CD4-positive, alpha-beta memory T cell (primary cell): ENCODE data around the gene ERC2. TPM values are rescaled to one million over a fixed set of nuclear protein-coding genes. Genes with fewer than 3 reads are reported as not detected.

Source experiments
- CTCF ChIA-PET: fragments of 350-600 bp; sonication (Branson Sonifier 250); formaldehyde crosslinking; loops from one replicate; lab custom pipeline; 2021; ENCODE audit warnings: inconsistent platforms; ENCODE audit not compliant: partially characterized antibody; lab: Charles Lee
- POLR2A ChIA-PET: fragments of 350-600 bp; sonication (Branson Sonifier 250); formaldehyde crosslinking; loops from one replicate; lab custom pipeline; 2021; ENCODE audit not compliant: partially characterized antibody; lab: Charles Lee
- DNase-seq, 5 donors: peaks; one replicate each; pipeline versions ENCODE4 v3.0.0 to v3.0.0-alpha.2; 2020 to 2022; ENCODE audit warnings: mixed read lengths in 1 of 5
- H3K27ac ChIP-seq: one replicate; pipeline ENCODE4 v1.7.0; 2013; ENCODE audit warnings: low read depth, low read length
- H3K27me3 ChIP-seq: 2 replicates; pipeline ENCODE4 v1.7.0; 2013; ENCODE audit warnings: mild to moderate bottlenecking, low read length, moderate library complexity; ENCODE audit not compliant: insufficient read depth
- H3K36me3 ChIP-seq: 2 replicates; pipeline ENCODE4 v1.7.0; 2013; ENCODE audit warnings: mild to moderate bottlenecking, low read length, moderate library complexity; ENCODE audit not compliant: insufficient read depth
- H3K4me1 ChIP-seq: 2 replicates; pipeline ENCODE4 v1.7.0; 2013; ENCODE audit warnings: mild to moderate bottlenecking, low read length, moderate library complexity; ENCODE audit not compliant: insufficient read depth
- H3K4me3 ChIP-seq, 2 donors: one replicate each; pipeline ENCODE4 v1.7.0; 2013; ENCODE audit warnings: low read length in 2 of 2, mild to moderate bottlenecking in 1 of 2
- H3K9me3 ChIP-seq, 2 donors: one replicate each; pipeline ENCODE4 v1.7.0; 2013; ENCODE audit warnings: low read length in 2 of 2, control low read depth in 1 of 2; ENCODE audit not compliant: control insufficient read depth in 1 of 2
- H3K27ac Mint-ChIP-seq, 7 donors: one replicate each; pipeline ENCODE4 v1.8.0; 2020 to 2021; ENCODE audit warnings: mixed read lengths in 7 of 7, mild to moderate bottlenecking in 6 of 7, inconsistent platforms in 3 of 7, moderate library complexity in 3 of 7
- H3K27me3 Mint-ChIP-seq, 2 donors: one replicate each; pipeline ENCODE4 v1.8.0; 2020 to 2021; ENCODE audit warnings: mixed read lengths in 2 of 2
- H3K36me3 Mint-ChIP-seq, 2 donors: one replicate each; pipeline ENCODE4 v1.8.0; 2020 to 2021; ENCODE audit warnings: mixed read lengths in 2 of 2, inconsistent platforms in 1 of 2, mild to moderate bottlenecking in 1 of 2
- H3K4me1 Mint-ChIP-seq, 4 donors: one replicate each; pipeline ENCODE4 v1.8.0; 2020 to 2021; ENCODE audit warnings: mixed read lengths in 4 of 4, mild to moderate bottlenecking in 1 of 4
- H3K4me3 Mint-ChIP-seq, 8 donors: one replicate each; pipeline ENCODE4 v1.8.0; 2020 to 2021; ENCODE audit warnings: mixed read lengths in 8 of 8, mild to moderate bottlenecking in 7 of 8, moderate library complexity in 6 of 8, inconsistent platforms in 3 of 8
- H3K9me3 Mint-ChIP-seq, 8 donors: one replicate each; pipeline ENCODE4 v1.8.0; 2020 to 2021; ENCODE audit warnings: mixed read lengths in 8 of 8, mild to moderate bottlenecking in 5 of 8, inconsistent platforms in 3 of 8, moderate library complexity in 1 of 8
- intact Hi-C: fragments of 100-400 bp; cut with micrococcal nuclease; formaldehyde crosslinking; loops from one replicate; pipeline ENCODE4 v1.15.1; 2023
- polyA plus RNA-seq, 2 donors: library from polyadenylated mRNA; unstranded; fragments of 300-500 nt; fragmentation: Illumina TruSeq; gene quantifications; one replicate each; pipeline ENCODE4 v1.2.3, GENCODE V29; 2021
- total RNA-seq, 2 experiments: library from RNA; stranded (reverse); gene quantifications; one replicate each; pipeline ENCODE4 v1.2.3, GENCODE V29; 2021

ERC2 gene
- total and polyA plus RNA-seq, 4 experiments from 2014 or later: not detected

GRCh38 chr3:55766753-55767152, 701.5 kb downstream of the ERC2 start:
- H3K27me3 Mint-ChIP-seq: no peaks in the 10 kb centered on the region
- intact Hi-C loops: no loop called here
- H3K4me1 Mint-ChIP-seq: no peaks in the 10 kb centered on the region
- H3K9me3 Mint-ChIP-seq: peaks cover 0 to 6% (median 0%) of the 10 kb centered on the region in 8 donors
- no peak overlapping the region for H3K4me3 Mint-ChIP-seq
- no peaks in the 10 kb centered on the region for H3K4me1 ChIP-seq
- no peak overlapping the region for H3K4me3 ChIP-seq
- no peak overlapping the region for H3K27ac ChIP-seq
- H3K27ac Mint-ChIP-seq: no peak overlapping the region
- no peaks in the 10 kb centered on the region for H3K36me3 Mint-ChIP-seq
- H3K36me3 ChIP-seq: no peaks in the 10 kb centered on the region
- ChIA-PET CTCF (no interaction called here), POLR2A (no interaction called here)
- no peaks in the 10 kb centered on the region for H3K9me3 ChIP-seq
- no peaks in the 10 kb centered on the region for H3K27me3 ChIP-seq
- no peak for DNase-seq

- Histone ChIP-seq H3K27ac (no peak overlapping the region), H3K9me3 (no peaks in the 10 kb centered on the region), H3K4me3 (no peak overlapping the region), H3K27me3 (no peaks in the 10 kb centered on the region), H3K4me1 (no peaks in the 10 kb centered on the region), H3K36me3 (no peaks in the 10 kb centered on the region)
- no peaks in the 10 kb centered on the region for H3K36me3 Mint-ChIP-seq
- intact Hi-C loops: no loop called here
- H3K9me3 Mint-ChIP-seq: peaks cover 0 to 6% (median 0%) of the 10 kb centered on the region in 8 donors
- CTCF ChIA-PET: no interaction called here
- POLR2A ChIA-PET: no interaction called here
- no peak overlapping the region for H3K4me3 Mint-ChIP-seq
- DNase-seq: no peak
- H3K27me3 Mint-ChIP-seq: no peaks in the 10 kb centered on the region
- H3K4me1 Mint-ChIP-seq: no peaks in the 10 kb centered on the region
- H3K27ac Mint-ChIP-seq: no peak overlapping the region
Measured at GRCh38 chr3:55765906-55766701, 702.2 kb downstream of the ERC2 start.

DNA sequence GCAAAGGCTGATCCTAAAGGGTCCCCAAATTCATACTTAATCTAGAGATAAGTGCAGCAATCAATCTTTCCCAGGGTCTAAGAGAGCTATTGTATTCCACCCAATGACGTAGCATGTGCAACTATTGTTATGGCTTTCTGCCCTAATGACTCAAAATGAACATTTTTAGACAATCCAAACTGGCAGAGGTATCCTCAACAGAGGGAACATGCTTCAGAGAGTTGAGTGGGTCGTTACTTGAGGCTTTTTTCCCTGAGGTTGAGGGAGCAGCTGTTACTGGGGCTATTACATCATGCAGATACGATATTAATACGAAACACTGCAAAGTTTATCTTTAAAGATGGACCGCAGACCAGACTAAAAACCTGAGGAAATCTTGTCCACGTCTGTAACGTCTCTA, 702.9 kb downstream of the ERC2 start:
- no peaks in the 10 kb centered on the region for H3K9me3 ChIP-seq
- Mint-ChIP-seq H3K9me3 (peaks cover 0 to 6% (median 0%) of the 10 kb centered on the region in 8 donors), H3K4me1 (no peaks in the 10 kb centered on the region), H3K27ac (no peak overlapping the region), H3K27me3 (no peaks in the 10 kb centered on the region), H3K4me3 (no peak overlapping the region), H3K36me3 (no peaks in the 10 kb centered on the region)
- H3K4me1 ChIP-seq: no peaks in the 10 kb centered on the region
- ChIA-PET POLR2A (no interaction called here), CTCF (no interaction called here)
- no peaks in the 10 kb centered on the region for H3K27me3 ChIP-seq
- intact Hi-C loops: no loop called here
- H3K4me3 ChIP-seq: no peak overlapping the region
- no peak for DNase-seq
- H3K27ac ChIP-seq: no peak overlapping the region
- no peaks in the 10 kb centered on the region for H3K36me3 ChIP-seq

DNA sequence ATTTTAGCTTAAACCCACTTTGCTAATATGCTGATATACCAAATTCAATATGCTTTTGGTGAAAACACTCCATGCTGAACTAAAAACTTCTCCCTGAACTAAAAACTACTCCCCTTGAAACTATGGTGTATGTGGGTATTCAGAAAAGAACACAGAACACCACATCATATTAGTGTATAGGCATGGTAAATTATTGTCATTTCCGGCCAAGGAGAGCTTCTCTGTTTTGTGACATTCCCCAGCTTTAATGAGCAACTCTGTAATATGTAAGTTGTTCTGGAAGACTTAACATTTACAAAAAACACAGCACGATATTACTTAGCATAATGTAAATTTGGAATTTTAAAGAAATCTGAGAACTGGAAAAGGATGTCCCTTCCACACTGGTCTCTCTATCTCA, 711.3 kb downstream of the ERC2 start:
- CTCF ChIA-PET: no interaction called here
- no peaks in the 10 kb centered on the region for H3K4me1 ChIP-seq
- Mint-ChIP-seq H3K4me3 (no peak overlapping the region), H3K4me1 (no peaks in the 10 kb centered on the region), H3K27ac (no peak overlapping the region), H3K9me3 (peaks cover 0 to 2% (median 0%) of the 10 kb centered on the region in 8 donors), H3K27me3 (no peaks in the 10 kb centered on the region), H3K36me3 (no peaks in the 10 kb centered on the region)
- no peaks in the 10 kb centered on the region for H3K27me3 ChIP-seq
- DNase-seq: no peak
- H3K4me3 ChIP-seq: no peak overlapping the region
- H3K27ac ChIP-seq: no peak overlapping the region
- no peaks in the 10 kb centered on the region for H3K9me3 ChIP-seq
- intact Hi-C loops: no loop called here
- POLR2A ChIA-PET: no interaction called here
- no peaks in the 10 kb centered on the region for H3K36me3 ChIP-seq

DNA sequence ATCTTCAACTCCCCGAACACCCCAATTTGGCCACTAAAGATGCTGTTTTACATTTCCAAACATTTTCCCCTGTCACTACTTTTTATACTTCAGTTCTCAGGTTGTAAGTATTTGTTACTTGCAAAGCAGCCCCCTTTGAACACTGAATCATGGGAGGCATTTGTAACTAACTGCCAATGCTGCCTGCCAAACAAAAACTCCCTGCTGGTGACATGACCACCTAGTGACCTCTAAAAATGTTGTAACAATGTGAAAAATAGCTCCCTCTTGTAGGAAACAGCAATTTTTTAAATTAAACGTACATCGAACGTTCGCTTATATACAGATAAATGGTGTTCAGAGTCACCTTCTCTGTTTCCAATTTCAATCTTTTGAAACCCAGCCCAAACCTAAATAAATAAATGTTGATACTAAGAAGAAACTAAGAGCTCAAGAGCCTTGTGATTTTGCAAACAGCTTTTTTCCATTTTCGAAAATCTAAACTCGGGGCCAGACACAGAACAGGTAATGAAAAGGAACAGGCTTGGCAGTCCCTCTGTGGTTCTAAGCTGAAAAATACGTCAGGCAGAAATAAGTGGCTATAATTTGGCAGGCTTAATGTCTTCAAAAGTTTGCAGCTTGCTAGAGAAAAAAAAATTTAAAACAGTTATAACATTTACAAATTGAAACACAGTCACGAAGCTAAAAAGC, 712.6 kb downstream of the ERC2 start:
- no peaks in the 10 kb centered on the region for H3K9me3 ChIP-seq
- intact Hi-C loops: no loop called here
- no peak overlapping the region for H3K27ac Mint-ChIP-seq
- no peak for DNase-seq
- no peaks in the 10 kb centered on the region for H3K27me3 ChIP-seq
- H3K36me3 Mint-ChIP-seq: no peaks in the 10 kb centered on the region
- H3K27ac ChIP-seq: no peak overlapping the region
- H3K4me1 Mint-ChIP-seq: no peaks in the 10 kb centered on the region
- ChIA-PET POLR2A (no interaction called here), CTCF (no interaction called here)
- no peaks in the 10 kb centered on the region for H3K4me1 ChIP-seq
- H3K9me3 Mint-ChIP-seq: peaks cover 0 to 4% (median 0%) of the 10 kb centered on the region in 8 donors
- H3K4me3 Mint-ChIP-seq: no peak overlapping the region
- H3K4me3 ChIP-seq: no peak overlapping the region
- H3K27me3 Mint-ChIP-seq: no peaks in the 10 kb centered on the region
- no peaks in the 10 kb centered on the region for H3K36me3 ChIP-seq

DNA sequence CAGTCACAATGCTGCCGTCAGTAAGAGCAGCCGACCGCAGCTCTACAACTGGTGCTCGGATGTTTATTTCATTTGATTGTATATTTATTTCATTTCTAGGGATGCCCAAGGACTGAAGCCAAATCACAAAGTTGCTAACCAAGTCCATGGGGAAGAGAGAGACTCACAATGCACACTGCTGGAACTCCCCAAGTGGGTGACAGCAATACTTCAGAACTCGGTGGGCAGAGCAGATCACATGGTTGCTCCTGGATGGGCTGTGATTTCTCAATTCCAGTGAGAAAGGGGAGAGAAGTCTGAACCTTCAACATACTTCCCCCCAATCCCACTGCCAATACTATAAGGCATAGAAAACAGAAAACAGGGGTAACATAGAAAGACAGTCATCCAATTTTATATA, 715.4 kb downstream of the ERC2 start:
- Histone ChIP-seq H3K4me1 (no peaks in the 10 kb centered on the region), H3K4me3 (no peak overlapping the region), H3K27me3 (no peaks in the 10 kb centered on the region), H3K27ac (no peak overlapping the region), H3K36me3 (no peaks in the 10 kb centered on the region), H3K9me3 (no peaks in the 10 kb centered on the region)
- CTCF ChIA-PET: no interaction called here
- H3K27me3 Mint-ChIP-seq: no peaks in the 10 kb centered on the region
- H3K27ac Mint-ChIP-seq: no peak overlapping the region
- no peak overlapping the region for H3K4me3 Mint-ChIP-seq
- POLR2A ChIA-PET: no interaction called here
- H3K9me3 Mint-ChIP-seq: peaks cover 0 to 4% (median under 1%) of the 10 kb centered on the region in 8 donors
- DNase-seq: no peak
- intact Hi-C loops: no loop called here
- H3K4me1 Mint-ChIP-seq: no peaks in the 10 kb centered on the region
- H3K36me3 Mint-ChIP-seq: no peaks in the 10 kb centered on the region

DNA sequence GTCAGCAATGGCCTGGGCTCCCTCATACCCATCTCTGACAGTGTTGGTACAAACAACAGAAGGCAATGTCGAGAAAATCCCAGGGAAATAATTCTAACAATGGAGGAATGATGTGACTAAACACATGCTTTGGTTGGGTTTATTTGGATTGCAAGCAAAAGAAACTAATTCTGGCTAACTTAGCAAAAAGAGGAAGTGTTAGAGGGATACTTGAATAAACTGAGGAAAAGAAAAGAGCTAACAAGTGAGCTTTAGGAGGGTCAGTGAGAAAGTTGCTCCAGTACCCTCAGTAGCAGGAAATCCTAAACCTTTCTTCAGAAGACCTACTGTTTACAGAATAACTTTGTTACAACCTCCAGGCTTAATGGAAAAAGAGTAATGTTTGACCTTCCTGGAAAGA, 716.5 kb downstream of the ERC2 start:
- Histone ChIP-seq H3K9me3 (no peaks in the 10 kb centered on the region), H3K36me3 (no peaks in the 10 kb centered on the region), H3K27me3 (no peaks in the 10 kb centered on the region), H3K27ac (no peak overlapping the region), H3K4me1 (no peaks in the 10 kb centered on the region), H3K4me3 (no peak overlapping the region)
- ChIA-PET POLR2A (no interaction called here), CTCF (no interaction called here)
- no peak overlapping the region for H3K27ac Mint-ChIP-seq
- no peaks in the 10 kb centered on the region for H3K4me1 Mint-ChIP-seq
- no peak overlapping the region for H3K4me3 Mint-ChIP-seq
- DNase-seq: no peak
- intact Hi-C loops: no loop called here
- no peaks in the 10 kb centered on the region for H3K36me3 Mint-ChIP-seq
- H3K27me3 Mint-ChIP-seq: no peaks in the 10 kb centered on the region
- H3K9me3 Mint-ChIP-seq: peaks cover 0 to 4% (median under 1%) of the 10 kb centered on the region in 8 donors
